NCI-H2196 (cell line): Measurements from ENCODE around the gene SMC5.

Experiments used
- DNase-seq: peaks from one replicate; lab custom pipeline; 2025; ENCODE audit not compliant: unreplicated experiment; lab: John Stamatoyannopoulos, UW

The SMC5 gene

DNA sequence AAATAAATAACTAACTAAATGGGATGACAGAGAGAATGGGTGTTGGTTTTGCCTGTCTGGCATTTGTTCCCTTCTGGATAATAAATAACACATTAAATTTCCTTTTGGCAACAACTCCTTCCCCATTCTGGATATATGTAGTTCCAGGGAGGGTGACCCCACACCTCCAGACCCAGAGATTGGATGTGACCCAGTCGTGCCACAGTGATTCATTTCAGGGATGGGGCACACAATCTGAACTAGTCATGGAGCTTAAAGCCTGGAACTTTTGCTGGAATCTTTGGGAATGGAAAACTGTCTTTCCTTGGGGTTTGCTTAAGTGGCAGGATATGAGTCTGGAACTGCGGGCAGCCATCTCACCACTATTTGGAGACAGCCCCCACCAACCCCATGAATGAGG lies 144.4 kb downstream of the SMC5 start:
- no peak for DNase-seq

DNA sequence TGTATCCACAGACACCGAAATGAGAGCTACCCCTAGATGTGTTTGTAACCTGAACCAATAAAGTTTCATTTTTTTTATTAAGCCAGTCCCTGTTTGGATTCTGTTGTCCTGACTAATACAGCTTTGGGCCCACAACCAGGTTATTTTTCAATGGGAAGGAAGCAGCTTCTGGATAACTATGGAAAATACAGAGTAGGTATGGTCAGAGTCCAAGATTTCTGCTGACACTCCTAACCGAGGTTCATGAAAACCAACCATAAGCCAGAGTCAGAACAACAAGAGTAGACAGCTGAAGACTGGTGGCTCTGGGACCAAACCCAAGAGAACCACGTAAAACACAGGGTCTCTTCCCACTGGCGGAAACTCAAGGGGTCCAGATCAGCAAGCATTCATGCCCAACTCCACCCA lies 144.8 kb downstream of the SMC5 start:
- DNase-seq: no peak

DNA sequence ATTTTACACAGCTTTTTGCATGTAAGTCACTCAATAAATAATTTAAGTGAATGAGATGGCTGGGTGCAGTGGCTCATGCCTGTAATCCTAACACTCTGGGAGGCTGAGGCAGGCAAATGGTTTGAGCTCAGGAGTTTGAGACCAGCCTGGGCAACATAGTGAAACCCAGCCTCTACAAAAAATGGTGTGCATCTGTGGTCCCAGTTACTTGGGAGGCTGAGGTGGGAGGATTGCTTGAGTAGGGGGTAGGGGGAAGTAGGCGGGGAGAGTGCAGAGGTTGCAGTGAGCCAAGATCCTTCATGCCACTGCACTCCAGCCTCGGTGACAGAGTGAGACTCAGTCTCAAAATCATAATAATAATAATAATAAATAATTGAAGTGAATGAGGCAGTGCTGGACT lies 145.5 kb downstream of the SMC5 start:
- DNase-seq: no peak
